COLO668 (cell line): ENCODE data around the gene SETBP1.

ENCODE experiments used
- DNase-seq: peaks from one replicate; lab custom pipeline; 2025; ENCODE audit not compliant: unreplicated experiment; lab: John Stamatoyannopoulos, UW

SETBP1 gene

DNA sequence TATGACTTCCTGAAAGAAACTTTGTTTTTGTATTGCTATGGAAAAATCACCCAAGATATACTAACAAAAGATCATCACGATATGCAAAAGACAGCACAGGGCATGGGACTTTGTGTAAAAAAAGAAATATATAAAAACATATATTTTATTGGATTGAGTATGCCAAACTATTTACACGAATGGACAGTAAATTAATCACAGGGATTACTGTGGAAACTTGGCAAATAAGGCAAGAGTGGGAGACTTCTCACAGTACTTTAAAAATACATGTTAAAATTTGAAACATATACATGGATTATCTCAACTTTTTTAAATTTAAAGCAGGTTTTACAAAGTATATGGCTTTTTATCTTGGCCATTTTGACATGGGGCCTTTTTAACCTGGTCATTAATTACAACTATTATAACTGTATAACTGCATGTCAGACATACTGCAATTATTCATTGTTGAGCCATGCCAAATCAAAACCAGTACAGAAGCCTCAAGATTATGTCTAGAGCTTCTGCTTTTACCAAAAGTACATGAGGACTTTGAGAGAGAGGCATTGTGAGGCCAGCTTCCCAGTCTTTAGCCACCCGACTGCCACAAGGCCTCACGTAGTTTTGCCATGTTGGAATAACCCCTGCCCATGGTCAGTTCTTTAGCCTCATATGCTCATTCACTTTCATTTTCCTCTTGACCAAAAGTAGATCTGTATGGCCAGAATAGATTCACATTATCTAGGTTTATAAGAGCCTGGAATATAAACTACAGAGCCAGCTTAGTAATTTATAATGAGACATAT lies 419.8 kb downstream of the SETBP1 start:
- no peak for DNase-seq

GRCh38 chr18:45102126-45102525 lies 421.4 kb downstream of the SETBP1 start:
- no peak for DNase-seq

- no peak for DNase-seq
Observed at GRCh38 chr18:45102863-45103262, 422.2 kb downstream of the SETBP1 start.

GRCh38 chr18:45103319-45104048 lies 422.8 kb downstream of the SETBP1 start:
- no peak for DNase-seq

DNA sequence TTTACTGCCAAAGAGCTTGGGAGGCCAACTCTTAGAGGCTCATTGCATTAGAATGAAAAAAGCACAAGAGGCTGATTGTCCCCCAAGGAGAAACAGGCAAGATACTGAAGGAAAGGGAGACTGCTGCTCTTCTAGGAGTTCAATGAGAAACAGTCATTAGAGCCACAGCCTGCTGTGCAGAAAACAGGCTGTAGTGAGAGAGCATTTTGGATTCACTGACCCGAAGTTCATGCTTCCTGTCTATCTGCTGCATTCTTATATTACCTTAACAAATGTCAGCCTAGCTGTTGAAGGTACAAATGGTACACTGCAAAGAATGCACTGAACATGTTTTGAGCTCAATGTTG lies 423.3 kb downstream of the SETBP1 start:
- DNase-seq, result no peak

DNA sequence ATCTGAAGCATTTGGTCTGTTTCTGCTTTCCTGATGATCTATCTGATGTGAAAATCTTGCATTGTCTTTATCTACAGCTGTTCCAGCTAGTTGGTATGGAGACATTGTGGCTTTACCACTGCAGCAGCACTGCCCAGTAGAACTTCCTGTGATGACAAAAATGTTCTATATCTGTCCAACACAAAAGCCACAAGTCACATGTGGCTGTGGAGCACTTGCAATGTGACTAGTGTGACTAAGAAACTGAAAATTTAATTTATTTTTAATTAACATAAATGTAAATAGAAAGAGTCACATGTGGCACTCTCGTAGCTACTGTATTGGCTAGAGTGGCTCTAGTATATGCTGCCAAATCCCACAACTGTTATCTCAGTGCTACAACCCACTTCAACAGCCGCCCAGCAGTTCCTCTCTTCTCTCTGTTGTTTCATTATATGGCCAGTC lies 425.7 kb downstream of the SETBP1 start:
- DNase-seq, result no peak

DNA sequence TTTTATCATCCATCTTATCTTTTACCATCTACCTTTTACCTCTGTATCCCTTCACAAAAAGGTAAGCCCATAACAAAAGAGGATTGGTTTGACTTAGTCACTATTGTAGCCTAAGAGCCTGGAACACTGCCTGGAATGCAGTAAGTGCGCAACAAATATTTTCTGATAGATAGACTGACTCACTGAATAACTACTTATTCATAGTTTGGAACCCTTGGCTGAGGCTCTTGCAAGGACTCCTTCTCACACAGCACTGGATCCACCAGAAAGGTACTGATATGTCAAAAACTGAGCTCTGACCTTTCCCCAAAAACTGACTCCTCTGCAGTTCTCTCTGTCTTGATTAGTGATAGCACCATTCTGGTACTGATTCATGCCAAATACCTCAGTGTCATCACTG lies 426.7 kb downstream of the SETBP1 start:
- no peak for DNase-seq

- DNase-seq, result no peak
Observed at GRCh38 chr18:45108754-45109153, 428.1 kb downstream of the SETBP1 start.

GRCh38 chr18:45109271-45109670 lies 428.6 kb downstream of the SETBP1 start:
- DNase-seq, result no peak

DNA sequence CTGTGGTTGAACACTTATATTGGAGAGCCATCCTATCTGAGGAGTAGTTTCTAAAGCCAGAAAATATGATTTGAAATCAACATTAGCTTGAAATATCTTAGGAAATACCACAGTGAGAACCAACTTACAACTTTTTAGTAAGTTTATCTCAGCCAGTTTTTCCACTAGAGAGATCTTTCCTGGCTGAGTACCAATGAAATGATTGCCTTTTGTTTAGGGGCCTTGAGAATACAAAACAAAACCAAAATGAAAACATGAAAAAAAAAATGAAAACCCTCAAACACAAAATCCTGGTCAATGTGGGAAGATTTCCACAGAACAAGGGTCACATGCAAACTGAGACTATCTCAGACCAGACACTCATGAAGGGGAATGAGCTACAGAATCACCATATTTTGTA lies 429.0 kb downstream of the SETBP1 start:
- DNase-seq, result no peak

- no peak for DNase-seq
Observed at GRCh38 chr18:45110577-45111501, 430.2 kb downstream of the SETBP1 start.

- no peak for DNase-seq
Observed at GRCh38 chr18:45111502-45111848, 430.8 kb downstream of the SETBP1 start.

DNA sequence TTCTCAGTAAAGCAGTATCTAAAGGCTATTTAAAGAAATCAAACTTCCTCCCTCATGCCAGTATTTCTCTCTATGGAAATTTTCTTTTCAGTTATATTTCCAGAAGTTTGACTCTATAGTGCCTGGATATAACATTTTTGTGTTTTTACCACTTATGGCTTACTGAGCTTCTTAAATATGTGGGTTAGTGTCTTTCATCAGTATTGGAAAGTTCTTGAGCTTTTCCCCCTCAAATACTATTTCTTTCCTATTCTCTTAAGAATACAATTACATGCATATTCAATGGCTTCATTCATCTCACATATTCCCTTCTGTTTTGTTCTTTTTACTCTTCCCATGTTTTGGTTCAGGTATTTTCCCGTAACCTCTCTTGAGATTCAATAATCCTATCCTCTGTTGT lies 432.0 kb downstream of the SETBP1 start:
- no peak for DNase-seq

- no peak for DNase-seq
Observed at GRCh38 chr18:45116116-45116515, 435.4 kb downstream of the SETBP1 start.
